CD14-positive monocyte (primary cell): ENCODE measurements around the gene SLC22A23. TPM values are rescaled to one million over a fixed set of nuclear protein-coding genes. Genes with fewer than 3 reads are reported as not detected.

Source experiments
- DNase-seq, 3 donors: peaks; one replicate each; pipeline ENCODE4 v3.0.0-alpha.2; 2011 to 2022
- H2AFZ ChIP-seq: 2 replicates; pipeline ENCODE4 v1.6.0; 2012; ENCODE audit warnings: mild to moderate bottlenecking, low read depth, low read length, inconsistent platforms; ENCODE audit not compliant: insufficient read depth, poor library complexity, severe bottlenecking
- H3K27ac ChIP-seq, 2 donors: 1 replicate in 1 of 2; 2 replicates in 1 of 2; pipeline ENCODE4 v1.5.1; 2012 to 2013; ENCODE audit warnings: low read length in 2 of 2, control low read depth in 1 of 2, inconsistent platforms in 1 of 2, low read depth in 1 of 2, mild to moderate bottlenecking in 1 of 2
- H3K27me3 ChIP-seq, 2 donors: one replicate each; pipeline versions ENCODE4 v1.6.0 to v1.6.1; 2011 to 2013; ENCODE audit warnings: low read length in 2 of 2; ENCODE audit not compliant: control insufficient read depth in 2 of 2, insufficient read depth in 2 of 2
- H3K36me3 ChIP-seq, 2 donors: replicated peaks in 1 of 2; 1 replicate in 1 of 2; 2 replicates in 1 of 2; pipeline versions ENCODE4 v1.5.1 to v1.6.1; 2012 to 2013; ENCODE audit warnings: low read length in 2 of 2, control low read depth in 1 of 2, inconsistent platforms in 1 of 2, mild to moderate bottlenecking in 1 of 2; ENCODE audit not compliant: insufficient read depth in 2 of 2, control insufficient read depth in 1 of 2
- H3K4me1 ChIP-seq, 2 donors: 1 replicate in 1 of 2; 2 replicates in 1 of 2; pipeline versions ENCODE4 v1.5.1 to v1.6.1; 2012 to 2013; ENCODE audit warnings: low read length in 2 of 2, control low read depth in 1 of 2, inconsistent platforms in 1 of 2, mild to moderate bottlenecking in 1 of 2, moderate library complexity in 1 of 2; ENCODE audit not compliant: insufficient read depth in 2 of 2, control insufficient read depth in 1 of 2
- H3K4me2 ChIP-seq: replicated peaks from 2 replicates; pipeline ENCODE3; 2012; ENCODE audit warnings: low read length, moderate library complexity, mild to moderate bottlenecking; ENCODE audit not compliant: poor library complexity, severe bottlenecking; ENCODE audit errors: extremely low read depth
- H3K4me3 ChIP-seq, 3 experiments: fragments of 200-600 bp in 1 of 3; sonication (generic) in 1 of 3; replicated peaks in 1 of 3; 1 replicate in 2 of 3; 2 replicates in 1 of 3; pipeline ENCODE4 v1.5.1; 2011 to 2013; ENCODE audit warnings: low read length in 3 of 3, mild to moderate bottlenecking in 3 of 3, control low read depth in 2 of 3, low read depth in 2 of 3, inconsistent platforms in 1 of 3, moderate library complexity in 1 of 3
- H3K79me2 ChIP-seq: 2 replicates; pipeline ENCODE4 v1.6.0; 2012; ENCODE audit warnings: mild to moderate bottlenecking, control low read depth, inconsistent platforms, low read length, moderate library complexity; ENCODE audit not compliant: insufficient read depth
- H3K9ac ChIP-seq: 2 replicates; pipeline ENCODE4 v1.6.0; 2017; ENCODE audit warnings: low read length, mild to moderate bottlenecking; ENCODE audit not compliant: insufficient read depth, poor library complexity, severe bottlenecking
- H3K9me3 ChIP-seq, 2 donors: replicated peaks in 1 of 2; 1 replicate in 1 of 2; 2 replicates in 1 of 2; pipeline versions ENCODE4 v1.5.1 to v1.6.1; 2012 to 2013; ENCODE audit warnings: low read length in 2 of 2, control low read depth in 1 of 2; ENCODE audit not compliant: control insufficient read depth in 1 of 2, insufficient read depth in 1 of 2
- H4K20me1 ChIP-seq: 2 replicates; pipeline ENCODE4 v1.6.0; 2012; ENCODE audit warnings: mild to moderate bottlenecking, low read length, control low read depth, moderate library complexity; ENCODE audit not compliant: insufficient read depth
- H3K27ac Mint-ChIP-seq, 7 donors: one replicate each; pipeline ENCODE4 v1.8.0; 2020; ENCODE audit warnings: mild to moderate bottlenecking in 7 of 7, mixed read lengths in 7 of 7, moderate library complexity in 6 of 7, inconsistent platforms in 2 of 7
- H3K27me3 Mint-ChIP-seq, 3 donors: one replicate each; pipeline ENCODE4 v1.8.0; 2021 to 2022; ENCODE audit warnings: low read depth in 3 of 3, mild to moderate bottlenecking in 3 of 3, mixed read lengths in 3 of 3, moderate library complexity in 3 of 3, inconsistent platforms in 1 of 3
- H3K36me3 Mint-ChIP-seq, 2 donors: one replicate each; pipeline ENCODE4 v1.8.0; 2020; ENCODE audit warnings: mixed read lengths in 2 of 2, inconsistent platforms in 1 of 2, mild to moderate bottlenecking in 1 of 2
- H3K4me1 Mint-ChIP-seq: one replicate; pipeline ENCODE4 v1.8.0; 2020; ENCODE audit warnings: mild to moderate bottlenecking, mixed read lengths
- H3K4me3 Mint-ChIP-seq, 2 donors: one replicate each; pipeline ENCODE4 v1.8.0; 2020; ENCODE audit warnings: mild to moderate bottlenecking in 2 of 2, mixed read lengths in 2 of 2, moderate library complexity in 1 of 2
- H3K9me3 Mint-ChIP-seq, 7 donors: one replicate each; pipeline ENCODE4 v1.8.0; 2020 to 2022; ENCODE audit warnings: mixed read lengths in 7 of 7, mild to moderate bottlenecking in 6 of 7, moderate library complexity in 6 of 7, inconsistent platforms in 2 of 7
- whole genome bisulfite sequencing: methylation state at CpG from one replicate; pipeline ENCODE4 v1.1.5; 2013; ENCODE audit warnings: missing lambda C conversion rate; ENCODE audit not compliant: insufficient coverage; 5-methylcytosine and 5-hydroxymethylcytosine counted together
- intact Hi-C, 2 donors: fragments of 100-400 bp; cut with micrococcal nuclease; formaldehyde crosslinking; loops; one replicate each; pipeline versions ENCODE4 v1.15.0 to v1.15.1; 2023
- polyA plus RNA-seq, 3 donors: library from polyadenylated mRNA; depleted of rRNA in 1 of 3; unstranded in 2 of 3; stranded (reverse) in 1 of 3; fragments of 300-500 nt in 2 of 3; fragments of >200 nt in 1 of 3; fragmentation: Illumina TruSeq in 2 of 3; gene quantifications; 1 replicate in 2 of 3; 2 replicates in 1 of 3; pipeline ENCODE4 v1.2.3, GENCODE V29; 2012 to 2021
- TF ChIP-seq, protein P1 (sequence below): fragments of 200-600 bp; IDR thresholded peaks from one replicate; pipeline ENCODE4 v1.8.0; 2022; ENCODE audit warnings: antibody characterized with exemption, mild to moderate bottlenecking

SLC22A23 gene
- polyA plus RNA-seq, 3 donors = 0.08 TPM; not detected in 2

DNA sequence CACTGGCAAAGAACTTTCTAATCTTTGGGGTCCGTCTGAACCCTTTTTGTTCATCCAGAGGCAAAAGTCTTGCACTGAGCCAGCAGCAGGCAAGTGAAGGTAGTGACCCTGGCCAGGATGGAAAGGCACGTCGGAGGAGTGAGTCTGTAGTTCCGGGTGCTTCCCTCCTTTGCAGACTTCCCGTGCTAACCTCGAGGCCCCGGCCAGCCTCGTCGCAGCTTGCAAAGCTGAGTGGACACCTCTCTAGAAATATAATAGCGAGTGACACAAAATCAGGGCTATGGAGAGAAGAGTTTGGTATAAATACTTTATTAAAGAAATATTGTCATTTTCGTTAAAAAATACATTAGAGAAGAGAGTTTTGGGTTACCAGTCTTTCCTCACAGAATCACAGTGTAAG, 188.2 kb downstream of the SLC22A23 start:
- Mint-ChIP-seq H3K9me3 (no peaks in the 10 kb centered on the region), H3K4me1 (no peaks in the 10 kb centered on the region), H3K27me3 (peaks cover 0 to 2% (median 0%) of the 10 kb centered on the region in 3 donors), H3K36me3 (peaks cover 62 to 78% of the 10 kb centered on the region in 2 donors), H3K27ac (peak overlapping the region in 2 of 7 donors; percentile 27 to 38), H3K4me3 (no peak overlapping the region)
- H3K27me3 ChIP-seq = no peaks in the 10 kb centered on the region
- peaks cover 38% of the 10 kb centered on the region for H4K20me1 ChIP-seq
- no peak overlapping the region for H3K27ac ChIP-seq
- H3K9ac ChIP-seq = no peak overlapping the region
- H3K4me3 ChIP-seq = no peak overlapping the region
- TF ChIP-seq, protein P1, sequence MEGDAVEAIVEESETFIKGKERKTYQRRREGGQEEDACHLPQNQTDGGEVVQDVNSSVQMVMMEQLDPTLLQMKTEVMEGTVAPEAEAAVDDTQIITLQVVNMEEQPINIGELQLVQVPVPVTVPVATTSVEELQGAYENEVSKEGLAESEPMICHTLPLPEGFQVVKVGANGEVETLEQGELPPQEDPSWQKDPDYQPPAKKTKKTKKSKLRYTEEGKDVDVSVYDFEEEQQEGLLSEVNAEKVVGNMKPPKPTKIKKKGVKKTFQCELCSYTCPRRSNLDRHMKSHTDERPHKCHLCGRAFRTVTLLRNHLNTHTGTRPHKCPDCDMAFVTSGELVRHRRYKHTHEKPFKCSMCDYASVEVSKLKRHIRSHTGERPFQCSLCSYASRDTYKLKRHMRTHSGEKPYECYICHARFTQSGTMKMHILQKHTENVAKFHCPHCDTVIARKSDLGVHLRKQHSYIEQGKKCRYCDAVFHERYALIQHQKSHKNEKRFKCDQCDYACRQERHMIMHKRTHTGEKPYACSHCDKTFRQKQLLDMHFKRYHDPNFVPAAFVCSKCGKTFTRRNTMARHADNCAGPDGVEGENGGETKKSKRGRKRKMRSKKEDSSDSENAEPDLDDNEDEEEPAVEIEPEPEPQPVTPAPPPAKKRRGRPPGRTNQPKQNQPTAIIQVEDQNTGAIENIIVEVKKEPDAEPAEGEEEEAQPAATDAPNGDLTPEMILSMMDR = no peak
- H3K9me3 ChIP-seq = no peaks in the 10 kb centered on the region
- H3K79me2 ChIP-seq = peaks cover 12% of the 10 kb centered on the region
- intact Hi-C loops = no loop called here
- no peak overlapping the region for H3K4me2 ChIP-seq
- H3K36me3 ChIP-seq = peaks cover 50 to 86% of the 10 kb centered on the region in 2 donors
- 84% methylated on average over 4 of the region's 11 CpGs for WGBS
- no peak overlapping the region for H2AFZ ChIP-seq
- H3K4me1 ChIP-seq = no peaks in the 10 kb centered on the region
- DNase-seq = no peak

DNA sequence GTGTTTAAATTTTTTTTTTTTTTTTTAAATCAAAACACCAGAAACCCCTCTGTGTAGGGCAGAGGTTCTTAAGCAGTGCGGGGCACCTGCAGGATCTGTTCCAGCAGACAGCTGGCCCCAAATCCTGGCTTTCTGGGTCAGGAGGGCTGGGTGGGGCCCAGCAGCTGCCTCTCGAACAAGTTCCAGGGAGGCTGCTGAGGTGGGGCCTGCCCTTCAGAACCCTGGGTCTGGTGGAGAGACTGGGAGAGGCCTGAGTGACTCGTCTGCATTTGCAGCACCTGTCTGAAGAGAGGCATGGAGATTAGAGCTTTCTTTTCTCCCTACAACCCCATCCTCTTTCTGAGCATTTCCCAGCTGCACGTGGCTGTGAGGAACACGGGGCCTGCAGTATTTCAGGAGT, 189.7 kb downstream of the SLC22A23 start:
- DNase-seq = no peak

More for the DNA sequence above, 189.7 kb downstream of the SLC22A23 start:
- peaks cover 45 to 84% of the 10 kb centered on the region in 2 donors for H3K36me3 ChIP-seq
- H3K79me2 ChIP-seq = peaks cover 20% of the 10 kb centered on the region
- H3K9ac ChIP-seq = no peak overlapping the region
- no peaks in the 10 kb centered on the region for H3K4me1 ChIP-seq
- Mint-ChIP-seq H3K4me3 (no peak overlapping the region), H3K36me3 (peaks cover 63 to 76% of the 10 kb centered on the region in 2 donors), H3K4me1 (peaks cover 4% of the 10 kb centered on the region), H3K9me3 (no peaks in the 10 kb centered on the region), H3K27ac (no peak overlapping the region), H3K27me3 (peaks cover 0 to 2% (median 0%) of the 10 kb centered on the region in 3 donors)
- TF ChIP-seq, protein P1 = no peak
- no peak overlapping the region for H3K27ac ChIP-seq
- intact Hi-C loops = no loop called here
- H3K9me3 ChIP-seq = no peaks in the 10 kb centered on the region
- no peaks in the 10 kb centered on the region for H3K27me3 ChIP-seq
- no peak overlapping the region for H3K4me2 ChIP-seq
- no peak overlapping the region for H2AFZ ChIP-seq
- H4K20me1 ChIP-seq = peaks cover 46% of the 10 kb centered on the region
- WGBS = no CpG with 5 or more reads among the region's 5 CpGs
- H3K4me3 ChIP-seq = no peak overlapping the region
